SH-SY5Y (cell line): ENCODE results near the gene SIPA1L3.

Source experiments
- GATA2 ChIP-seq: IDR thresholded peaks from 2 replicates; pipeline ENCODE4 v1.6.1; 2011; ENCODE audit warnings: mild to moderate bottlenecking, low read depth, low read length
- GATA3 ChIP-seq: IDR thresholded peaks from 2 replicates; pipeline ENCODE4 v1.6.1; 2011; ENCODE audit warnings: low read depth, mild to moderate bottlenecking, low read length, moderate library complexity

DNA sequence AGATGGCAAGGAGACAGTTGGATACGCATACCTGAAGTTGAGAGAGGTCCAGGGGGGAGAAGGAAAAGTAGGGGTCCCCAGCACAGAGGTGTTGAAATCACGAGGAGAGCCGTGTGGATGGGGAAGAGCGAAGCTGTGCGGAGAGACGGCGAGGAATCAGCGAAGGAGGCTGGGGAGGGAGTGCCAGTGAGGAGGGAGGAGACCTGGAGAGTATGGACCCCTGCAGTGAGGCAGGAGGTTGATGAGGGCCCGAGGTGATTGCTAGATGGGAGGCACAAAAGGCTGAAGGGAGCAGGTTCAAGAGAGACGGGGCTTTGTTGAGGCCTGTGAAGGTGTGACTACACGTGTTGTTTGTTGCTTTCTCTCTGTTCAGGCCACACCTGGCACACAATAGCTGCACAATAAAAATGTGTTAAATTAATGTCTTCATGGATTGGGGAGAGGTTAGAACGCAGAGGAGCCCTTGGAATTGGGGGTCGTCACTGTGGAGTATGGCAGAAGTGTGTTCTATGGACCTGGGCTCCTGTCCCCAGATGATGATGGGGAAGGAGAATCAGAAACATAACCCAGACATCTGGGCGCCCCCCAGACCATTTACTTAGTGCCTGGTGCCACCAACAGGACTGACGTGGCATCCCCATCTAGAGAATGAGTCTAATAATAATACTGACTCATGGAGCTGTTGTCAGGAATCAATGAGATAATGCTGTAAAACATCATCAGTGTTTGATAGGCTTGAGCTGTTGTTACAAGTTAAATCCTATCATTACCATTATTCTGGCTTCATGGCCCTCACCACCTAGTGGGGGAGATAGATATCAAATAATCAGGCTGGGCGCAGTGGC, 137.5 kb downstream of the SIPA1L3 start:
- no peak for TF ChIP-seq GATA3
- no peak for TF ChIP-seq GATA2
